CD14-positive monocyte (primary cell): Measurements from ENCODE around the gene RASD1. TPM values are rescaled to one million over a fixed set of nuclear protein-coding genes. Genes with fewer than 3 reads are reported as not detected.

Source experiments
- DNase-seq, 3 donors: peaks; one replicate each; pipeline ENCODE4 v3.0.0-alpha.2; 2011 to 2022
- H2AFZ ChIP-seq: 2 replicates; pipeline ENCODE4 v1.6.0; 2012; ENCODE audit warnings: mild to moderate bottlenecking, low read depth, low read length, inconsistent platforms; ENCODE audit not compliant: insufficient read depth, poor library complexity, severe bottlenecking
- H3K27ac ChIP-seq, 2 donors: 1 replicate in 1 of 2; 2 replicates in 1 of 2; pipeline ENCODE4 v1.5.1; 2012 to 2013; ENCODE audit warnings: low read length in 2 of 2, control low read depth in 1 of 2, inconsistent platforms in 1 of 2, low read depth in 1 of 2, mild to moderate bottlenecking in 1 of 2
- H3K27me3 ChIP-seq, 2 donors: one replicate each; pipeline versions ENCODE4 v1.6.0 to v1.6.1; 2011 to 2013; ENCODE audit warnings: low read length in 2 of 2; ENCODE audit not compliant: control insufficient read depth in 2 of 2, insufficient read depth in 2 of 2
- H3K36me3 ChIP-seq, 2 donors: replicated peaks in 1 of 2; 1 replicate in 1 of 2; 2 replicates in 1 of 2; pipeline versions ENCODE4 v1.5.1 to v1.6.1; 2012 to 2013; ENCODE audit warnings: low read length in 2 of 2, control low read depth in 1 of 2, inconsistent platforms in 1 of 2, mild to moderate bottlenecking in 1 of 2; ENCODE audit not compliant: insufficient read depth in 2 of 2, control insufficient read depth in 1 of 2
- H3K4me1 ChIP-seq, 2 donors: 1 replicate in 1 of 2; 2 replicates in 1 of 2; pipeline versions ENCODE4 v1.5.1 to v1.6.1; 2012 to 2013; ENCODE audit warnings: low read length in 2 of 2, control low read depth in 1 of 2, inconsistent platforms in 1 of 2, mild to moderate bottlenecking in 1 of 2, moderate library complexity in 1 of 2; ENCODE audit not compliant: insufficient read depth in 2 of 2, control insufficient read depth in 1 of 2
- H3K4me2 ChIP-seq: replicated peaks from 2 replicates; pipeline ENCODE3; 2012; ENCODE audit warnings: low read length, moderate library complexity, mild to moderate bottlenecking; ENCODE audit not compliant: poor library complexity, severe bottlenecking; ENCODE audit errors: extremely low read depth
- H3K4me3 ChIP-seq, 3 experiments: fragments of 200-600 bp in 1 of 3; sonication (generic) in 1 of 3; replicated peaks in 1 of 3; 1 replicate in 2 of 3; 2 replicates in 1 of 3; pipeline ENCODE4 v1.5.1; 2011 to 2013; ENCODE audit warnings: low read length in 3 of 3, mild to moderate bottlenecking in 3 of 3, control low read depth in 2 of 3, low read depth in 2 of 3, inconsistent platforms in 1 of 3, moderate library complexity in 1 of 3
- H3K79me2 ChIP-seq: 2 replicates; pipeline ENCODE4 v1.6.0; 2012; ENCODE audit warnings: mild to moderate bottlenecking, control low read depth, inconsistent platforms, low read length, moderate library complexity; ENCODE audit not compliant: insufficient read depth
- H3K9ac ChIP-seq: 2 replicates; pipeline ENCODE4 v1.6.0; 2017; ENCODE audit warnings: low read length, mild to moderate bottlenecking; ENCODE audit not compliant: insufficient read depth, poor library complexity, severe bottlenecking
- H3K9me3 ChIP-seq, 2 donors: replicated peaks in 1 of 2; 1 replicate in 1 of 2; 2 replicates in 1 of 2; pipeline versions ENCODE4 v1.5.1 to v1.6.1; 2012 to 2013; ENCODE audit warnings: low read length in 2 of 2, control low read depth in 1 of 2; ENCODE audit not compliant: control insufficient read depth in 1 of 2, insufficient read depth in 1 of 2
- H4K20me1 ChIP-seq: 2 replicates; pipeline ENCODE4 v1.6.0; 2012; ENCODE audit warnings: mild to moderate bottlenecking, low read length, control low read depth, moderate library complexity; ENCODE audit not compliant: insufficient read depth
- H3K27ac Mint-ChIP-seq, 7 donors: one replicate each; pipeline ENCODE4 v1.8.0; 2020; ENCODE audit warnings: mild to moderate bottlenecking in 7 of 7, mixed read lengths in 7 of 7, moderate library complexity in 6 of 7, inconsistent platforms in 2 of 7
- H3K27me3 Mint-ChIP-seq, 3 donors: one replicate each; pipeline ENCODE4 v1.8.0; 2021 to 2022; ENCODE audit warnings: low read depth in 3 of 3, mild to moderate bottlenecking in 3 of 3, mixed read lengths in 3 of 3, moderate library complexity in 3 of 3, inconsistent platforms in 1 of 3
- H3K36me3 Mint-ChIP-seq, 2 donors: one replicate each; pipeline ENCODE4 v1.8.0; 2020; ENCODE audit warnings: mixed read lengths in 2 of 2, inconsistent platforms in 1 of 2, mild to moderate bottlenecking in 1 of 2
- H3K4me1 Mint-ChIP-seq: one replicate; pipeline ENCODE4 v1.8.0; 2020; ENCODE audit warnings: mild to moderate bottlenecking, mixed read lengths
- H3K4me3 Mint-ChIP-seq, 2 donors: one replicate each; pipeline ENCODE4 v1.8.0; 2020; ENCODE audit warnings: mild to moderate bottlenecking in 2 of 2, mixed read lengths in 2 of 2, moderate library complexity in 1 of 2
- H3K9me3 Mint-ChIP-seq, 7 donors: one replicate each; pipeline ENCODE4 v1.8.0; 2020 to 2022; ENCODE audit warnings: mixed read lengths in 7 of 7, mild to moderate bottlenecking in 6 of 7, moderate library complexity in 6 of 7, inconsistent platforms in 2 of 7
- CTCF ChIP-seq: fragments of 200-600 bp; IDR thresholded peaks from one replicate; pipeline ENCODE4 v1.8.0; 2022; ENCODE audit warnings: antibody characterized with exemption, mild to moderate bottlenecking
- WGBS: methylation state at CpG from one replicate; pipeline ENCODE4 v1.1.5; 2013; ENCODE audit warnings: missing lambda C conversion rate; ENCODE audit not compliant: insufficient coverage; 5-methylcytosine and 5-hydroxymethylcytosine counted together
- intact Hi-C, 2 donors: fragments of 100-400 bp; cut with micrococcal nuclease; formaldehyde crosslinking; loops; one replicate each; pipeline versions ENCODE4 v1.15.0 to v1.15.1; 2023
- polyA plus RNA-seq, 3 donors: library from polyadenylated mRNA; depleted of rRNA in 1 of 3; unstranded in 2 of 3; stranded (reverse) in 1 of 3; fragments of 300-500 nt in 2 of 3; fragments of >200 nt in 1 of 3; fragmentation: Illumina TruSeq in 2 of 3; gene quantifications; 1 replicate in 2 of 3; 2 replicates in 1 of 3; pipeline ENCODE4 v1.2.3, GENCODE V29; 2012 to 2021

The RASD1 gene
- polyA plus RNA-seq, 3 donors, result 0.88 to 12.4 (median 1.3) TPM

GRCh38 chr17:17511293-17511741 is 15.1 kb upstream of the RASD1 start:
- Mint-ChIP-seq H3K27ac (peak overlapping the region in 2 of 7 donors; percentile 50 to 55), H3K36me3 (peaks cover 0 to 3% of the 10 kb centered on the region in 2 donors), H3K27me3 (peaks cover 0 to 2% (median 2%) of the 10 kb centered on the region in 3 donors), H3K9me3 (no peaks in the 10 kb centered on the region), H3K4me3 (no peak overlapping the region), H3K4me1 (peaks cover 1% of the 10 kb centered on the region)
- Histone ChIP-seq H3K4me2 (no peak overlapping the region), H2AFZ (no peak overlapping the region), H3K27me3 (no peaks in the 10 kb centered on the region), H3K4me1 (no peaks in the 10 kb centered on the region), H4K20me1 (no peaks in the 10 kb centered on the region), H3K27ac (no peak overlapping the region), H3K9me3 (no peaks in the 10 kb centered on the region), H3K79me2 (no peaks in the 10 kb centered on the region), H3K36me3 (no peaks in the 10 kb centered on the region), H3K4me3 (no peak overlapping the region), H3K9ac (peak overlapping the region; percentile 8)
- WGBS, result 50% methylated on average over 7 of the region's 12 CpGs
- TF ChIP-seq CTCF, result no peak
- intact Hi-C loops, result no loop called here
- no peak for DNase-seq

- Mint-ChIP-seq H3K27me3 (peaks cover 0 to 3% (median 2%) of the 10 kb centered on the region in 3 donors), H3K4me3 (no peak overlapping the region), H3K9me3 (no peaks in the 10 kb centered on the region), H3K36me3 (peaks cover 0 to 3% of the 10 kb centered on the region in 2 donors), H3K27ac (peak overlapping the region in 2 of 7 donors; percentile 50 to 55), H3K4me1 (peaks cover 1% of the 10 kb centered on the region)
- H3K4me1 ChIP-seq, result no peaks in the 10 kb centered on the region
- intact Hi-C loops, result no loop called here
- no peak overlapping the region for H3K4me2 ChIP-seq
- 65% methylated on average over 20 of the region's 20 CpGs for WGBS
- H3K27me3 ChIP-seq, result no peaks in the 10 kb centered on the region
- no peaks in the 10 kb centered on the region for H3K9me3 ChIP-seq
- peak overlapping the region; percentile 8 for H3K9ac ChIP-seq
- H3K27ac ChIP-seq, result no peak overlapping the region
- H3K36me3 ChIP-seq, result no peaks in the 10 kb centered on the region
- no peak overlapping the region for H3K4me3 ChIP-seq
- no peak overlapping the region for H2AFZ ChIP-seq
- no peak for DNase-seq
- H4K20me1 ChIP-seq, result no peaks in the 10 kb centered on the region
- TF ChIP-seq CTCF, result no peak
- H3K79me2 ChIP-seq, result no peaks in the 10 kb centered on the region
These were observed 14.5 kb upstream of the RASD1 start for GRCh38 chr17:17510456-17511292.
